Epidermal melanocyte (primary cell): ENCODE data around the gene CDH22.

ENCODE experiments used
- DNase-seq: peaks from one replicate; pipeline ENCODE4 v3.0.0; 2011; ENCODE audit warnings: low spot score; ENCODE audit not compliant: insufficient read length

The CDH22 gene, protein sequence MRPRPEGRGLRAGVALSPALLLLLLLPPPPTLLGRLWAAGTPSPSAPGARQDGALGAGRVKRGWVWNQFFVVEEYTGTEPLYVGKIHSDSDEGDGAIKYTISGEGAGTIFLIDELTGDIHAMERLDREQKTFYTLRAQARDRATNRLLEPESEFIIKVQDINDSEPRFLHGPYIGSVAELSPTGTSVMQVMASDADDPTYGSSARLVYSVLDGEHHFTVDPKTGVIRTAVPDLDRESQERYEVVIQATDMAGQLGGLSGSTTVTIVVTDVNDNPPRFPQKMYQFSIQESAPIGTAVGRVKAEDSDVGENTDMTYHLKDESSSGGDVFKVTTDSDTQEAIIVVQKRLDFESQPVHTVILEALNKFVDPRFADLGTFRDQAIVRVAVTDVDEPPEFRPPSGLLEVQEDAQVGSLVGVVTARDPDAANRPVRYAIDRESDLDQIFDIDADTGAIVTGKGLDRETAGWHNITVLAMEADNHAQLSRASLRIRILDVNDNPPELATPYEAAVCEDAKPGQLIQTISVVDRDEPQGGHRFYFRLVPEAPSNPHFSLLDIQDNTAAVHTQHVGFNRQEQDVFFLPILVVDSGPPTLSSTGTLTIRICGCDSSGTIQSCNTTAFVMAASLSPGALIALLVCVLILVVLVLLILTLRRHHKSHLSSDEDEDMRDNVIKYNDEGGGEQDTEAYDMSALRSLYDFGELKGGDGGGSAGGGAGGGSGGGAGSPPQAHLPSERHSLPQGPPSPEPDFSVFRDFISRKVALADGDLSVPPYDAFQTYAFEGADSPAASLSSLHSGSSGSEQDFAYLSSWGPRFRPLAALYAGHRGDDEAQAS

DNA sequence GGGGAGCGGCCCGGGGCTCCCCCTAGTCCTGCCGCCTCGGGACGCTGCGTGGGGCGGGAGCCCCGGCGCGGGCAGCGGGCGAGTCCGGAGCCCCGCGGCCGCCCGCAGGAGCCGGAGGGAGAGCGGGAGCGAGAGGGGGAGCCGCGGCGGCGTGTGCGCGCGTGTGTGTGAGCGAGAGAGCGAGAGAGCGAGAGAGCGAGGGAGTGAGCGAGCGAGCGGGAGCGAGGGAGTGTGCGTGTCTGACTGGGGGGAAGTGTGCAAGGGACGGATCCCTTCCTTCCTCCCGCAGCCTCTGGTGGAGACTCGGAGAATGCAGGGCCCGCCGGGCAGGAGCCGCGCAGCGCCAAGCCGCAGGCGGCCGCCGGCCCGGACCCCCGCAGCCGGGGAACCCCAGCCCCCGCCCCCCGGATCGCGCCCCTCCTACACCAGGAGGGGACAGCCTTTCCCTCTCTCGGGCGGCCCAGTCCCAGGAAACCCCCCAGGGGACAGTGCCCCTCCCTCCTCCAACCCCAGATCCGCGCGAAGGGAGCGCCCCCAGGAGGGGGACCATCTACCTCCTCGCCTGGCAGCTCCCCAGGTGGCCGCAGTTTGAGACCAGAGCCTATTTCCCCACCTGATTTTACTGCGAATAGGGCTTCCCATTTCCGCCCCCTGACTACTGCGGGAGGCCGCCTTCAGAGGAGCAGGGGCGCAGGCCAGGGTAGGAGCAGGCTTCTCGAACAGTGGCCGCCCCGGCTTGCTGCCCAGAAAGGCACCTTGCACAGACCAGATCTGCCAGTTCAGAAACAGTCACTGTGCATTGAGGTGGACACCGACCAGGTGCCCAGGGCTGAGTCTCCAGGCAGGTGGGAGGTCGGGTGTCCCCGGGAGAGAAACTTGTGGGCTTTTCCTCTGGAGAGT, at the start of gene CDH22:
Gene CDH22, minus strand, starts transcription at position 241 of the 900 bp plus-strand sequence. CDS start 57,204 bp downstream, outside the sequence.
- peak; percentile 50 for DNase-seq

DNA sequence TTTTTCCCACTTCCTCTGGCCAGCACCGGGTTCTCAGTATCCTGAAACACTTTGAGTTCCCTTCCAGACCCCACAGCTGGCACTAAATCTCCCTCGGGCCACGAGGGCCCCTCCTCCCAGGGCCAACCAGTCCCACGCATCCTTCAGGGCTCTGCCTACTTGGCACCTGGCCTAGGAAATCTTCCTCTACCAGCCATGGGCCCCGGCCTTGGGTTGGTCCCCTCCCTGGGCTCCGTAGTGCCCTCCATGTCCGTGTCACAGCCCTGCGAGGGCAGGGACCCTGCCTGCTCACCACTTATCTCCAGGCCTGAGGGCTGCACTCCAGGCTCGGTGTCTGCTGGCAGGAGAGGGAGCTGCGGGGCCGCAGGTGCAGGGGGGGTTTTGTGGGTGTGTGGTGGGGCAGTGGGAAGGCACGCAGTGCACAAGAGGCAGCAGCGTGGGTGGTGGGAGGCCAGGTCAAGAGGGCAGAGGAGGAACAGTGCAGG, 48.8 kb upstream of the CDH22 start:
- DNase-seq: no peak

DNA sequence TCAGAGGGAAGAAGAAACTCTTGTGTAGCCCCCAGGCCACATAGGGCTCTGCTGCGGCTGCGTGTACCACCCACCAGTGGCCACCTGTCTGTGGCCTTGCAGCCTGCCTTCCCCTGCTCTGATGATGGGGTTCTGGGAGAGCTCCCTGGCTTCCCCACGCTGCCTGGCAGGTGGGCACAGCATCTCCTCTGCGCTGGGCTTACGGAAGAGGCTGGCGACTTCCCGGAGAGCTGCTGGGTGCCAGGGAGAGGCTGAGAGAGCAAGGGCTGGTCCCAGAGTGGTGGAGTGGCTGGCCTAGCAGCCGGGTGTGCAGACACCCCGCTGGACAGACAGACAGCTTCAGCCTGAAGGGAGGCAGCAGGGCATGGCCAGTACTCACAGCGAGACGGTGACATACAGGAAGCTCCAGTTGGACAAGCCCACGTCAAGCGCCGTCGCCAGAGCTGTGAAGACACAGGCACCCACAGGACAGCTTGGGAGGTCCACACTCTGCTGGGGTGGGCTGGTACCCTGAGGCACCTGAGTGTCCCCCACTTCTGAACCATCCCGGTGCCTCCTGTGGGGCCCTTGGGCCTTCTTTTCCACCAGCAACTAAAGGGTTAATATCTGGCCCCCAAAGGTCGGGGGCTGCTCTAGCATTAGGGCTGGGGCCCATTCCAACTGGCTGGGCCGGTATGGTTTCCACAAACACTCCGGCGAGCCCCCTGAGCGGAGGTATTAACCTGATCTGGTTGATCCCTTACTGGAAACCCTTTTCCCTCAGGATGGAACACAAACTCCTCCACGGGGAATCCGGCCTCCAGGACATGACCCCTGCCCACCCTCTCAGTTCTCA, 48.1 kb upstream of the CDH22 start:
- DNase-seq: no peak

DNA sequence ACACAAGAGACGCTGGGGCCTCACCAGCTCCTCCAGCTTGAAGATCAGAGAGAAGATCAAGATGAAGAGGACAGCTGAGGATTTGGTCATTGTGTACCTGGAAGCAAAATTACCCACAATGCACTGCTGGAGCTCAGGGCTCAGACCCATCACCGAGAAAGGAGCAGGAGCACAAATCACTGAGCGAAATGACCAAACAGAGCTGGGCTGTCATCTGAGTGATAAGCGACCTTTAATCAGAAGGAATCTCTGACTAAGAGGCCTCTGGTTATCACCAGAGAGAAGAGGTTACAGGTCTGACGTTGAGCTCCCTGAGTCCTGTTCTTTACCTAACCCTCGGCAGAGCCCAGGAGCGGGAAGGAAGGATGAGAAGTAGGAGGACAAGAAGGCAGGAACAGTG, 47.5 kb upstream of the CDH22 start:
- no peak for DNase-seq

DNA sequence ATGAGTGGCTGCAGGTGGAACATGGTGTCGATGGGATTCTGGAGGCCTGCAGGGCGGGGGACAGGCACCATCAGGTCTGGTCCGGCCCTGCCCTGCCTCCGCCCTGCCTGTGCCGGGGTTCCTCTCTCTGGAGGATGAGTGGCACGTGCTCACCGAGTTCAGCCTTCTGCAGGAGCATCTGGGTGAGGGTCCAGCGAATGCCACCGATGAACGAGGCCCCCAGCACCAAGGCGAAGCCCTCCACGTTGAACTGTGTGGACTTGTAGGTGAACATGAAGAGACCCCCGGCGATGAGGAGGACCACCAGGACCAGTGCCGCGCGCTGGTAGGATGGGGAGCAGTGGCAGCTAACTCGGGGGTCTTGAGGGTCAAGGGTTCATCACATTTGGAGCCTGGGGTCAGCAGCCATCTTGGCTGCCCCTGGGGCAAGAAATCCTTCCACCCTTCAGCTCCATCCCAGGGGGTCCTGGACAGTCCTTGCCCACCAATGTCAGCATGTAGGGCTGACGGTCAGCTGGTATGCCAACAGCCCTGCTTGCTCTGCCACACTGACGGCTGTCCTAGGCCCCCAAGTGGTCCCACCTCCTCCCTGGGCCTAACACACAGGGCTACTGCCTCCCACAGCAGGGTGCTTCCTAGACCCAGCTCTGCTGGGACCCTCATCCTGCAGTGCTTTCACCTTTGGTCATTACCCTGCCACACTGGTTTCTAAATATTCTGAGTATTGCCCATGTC, 46.8 kb upstream of the CDH22 start:
- no peak for DNase-seq

GRCh38 chr20:46354207-46354555, 45.9 kb upstream of the CDH22 start:
- DNase-seq: no peak

GRCh38 chr20:46353500-46354206, 45.4 kb upstream of the CDH22 start:
- no peak for DNase-seq

DNA sequence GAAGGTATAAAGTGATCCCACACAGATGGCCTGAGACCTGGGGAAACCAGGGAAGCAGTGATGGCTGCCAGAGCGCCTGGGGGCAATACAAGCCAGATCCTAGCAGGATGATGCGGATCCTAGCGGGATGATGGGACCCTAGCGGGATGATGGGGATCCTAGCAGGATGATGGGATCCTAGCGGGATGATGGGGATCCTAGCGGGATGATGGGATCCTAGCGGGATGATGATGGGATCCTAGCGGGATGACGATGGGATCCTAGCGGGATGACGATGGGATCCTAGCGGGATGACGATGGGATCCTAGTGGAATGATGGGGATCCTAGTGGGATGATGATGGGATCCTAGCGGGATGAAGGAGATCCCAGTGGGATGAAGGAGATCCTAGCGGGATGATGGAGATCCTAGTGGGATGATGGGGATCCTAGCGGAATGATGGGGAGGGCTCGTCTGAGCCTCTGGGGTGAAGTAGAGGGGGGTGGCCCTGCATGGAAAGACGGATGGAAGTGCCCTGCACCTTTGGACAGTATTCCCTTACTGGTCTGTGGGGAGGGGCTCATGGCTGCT, 44.2 kb upstream of the CDH22 start:
- DNase-seq: no peak

GRCh38 chr20:46351357-46352058, 43.2 kb upstream of the CDH22 start:
- no peak for DNase-seq

DNA sequence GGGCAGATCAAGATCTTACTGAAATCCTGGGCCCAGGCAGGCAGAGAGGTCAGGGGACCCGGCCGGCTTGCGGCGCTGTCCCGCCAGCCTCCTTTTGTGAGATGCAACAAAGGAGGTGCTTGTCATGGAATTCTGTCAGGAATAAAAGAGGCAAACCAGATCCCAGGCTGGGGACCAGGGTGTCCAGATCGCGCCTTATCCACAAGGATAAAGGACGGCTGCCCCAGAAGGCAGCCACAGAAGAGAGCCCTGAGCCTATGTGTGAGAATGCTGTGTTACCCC, 42.6 kb upstream of the CDH22 start:
- DNase-seq: no peak

DNA sequence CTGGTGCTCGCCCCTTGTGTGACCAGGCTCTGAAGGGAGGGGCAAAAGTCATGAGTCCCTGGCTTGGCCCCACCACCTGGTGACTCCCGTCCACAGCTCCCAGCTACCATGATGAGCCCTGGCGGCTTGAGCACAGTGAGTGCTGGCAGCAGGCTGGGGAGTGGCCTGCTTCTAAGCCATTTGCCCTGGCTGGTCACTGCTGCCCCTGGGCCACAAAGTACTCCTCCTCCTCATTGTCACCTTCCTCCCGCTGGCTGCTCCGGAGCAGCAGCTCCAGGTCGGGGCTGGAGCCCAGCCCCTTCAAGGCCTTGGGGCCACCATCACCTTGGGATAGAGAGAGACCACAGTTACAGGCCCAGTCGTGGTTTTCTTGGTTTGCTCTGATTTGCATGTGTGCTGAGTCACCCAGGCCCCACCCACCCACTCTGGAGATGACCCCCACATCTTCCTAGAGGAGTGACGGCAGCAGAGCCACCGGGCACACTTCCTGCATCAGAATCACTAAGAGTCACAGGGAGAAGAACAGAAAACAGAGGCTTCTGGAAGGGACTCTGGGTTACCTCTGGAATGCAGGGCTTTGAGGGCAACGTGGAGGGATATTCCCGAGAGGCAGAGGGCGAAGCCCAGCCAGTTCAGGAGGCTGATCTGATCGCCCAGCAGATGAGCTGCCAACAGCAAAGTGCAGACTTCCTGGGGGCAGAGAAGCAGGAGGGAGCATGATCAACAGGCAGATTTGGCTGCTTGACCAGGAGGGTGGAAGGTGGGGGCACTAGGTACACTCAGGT, 42.1 kb upstream of the CDH22 start:
- DNase-seq: no peak

DNA sequence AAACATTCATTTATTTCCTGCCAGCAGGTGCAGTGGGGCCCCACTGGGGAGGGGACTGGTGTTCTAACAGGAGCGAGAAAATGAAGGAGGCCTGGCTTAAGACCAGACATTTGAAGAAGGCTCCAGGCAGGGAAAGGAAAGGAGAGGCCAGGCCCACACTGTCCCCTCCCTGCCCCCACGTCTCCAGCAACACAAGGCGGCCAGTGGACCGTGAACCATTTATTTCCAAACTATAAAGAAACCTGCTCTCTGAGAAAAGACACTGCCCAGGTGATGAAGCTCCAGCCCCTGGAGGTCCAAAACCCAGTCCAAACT, 41.4 kb upstream of the CDH22 start:
- DNase-seq: peak; percentile 16

DNA sequence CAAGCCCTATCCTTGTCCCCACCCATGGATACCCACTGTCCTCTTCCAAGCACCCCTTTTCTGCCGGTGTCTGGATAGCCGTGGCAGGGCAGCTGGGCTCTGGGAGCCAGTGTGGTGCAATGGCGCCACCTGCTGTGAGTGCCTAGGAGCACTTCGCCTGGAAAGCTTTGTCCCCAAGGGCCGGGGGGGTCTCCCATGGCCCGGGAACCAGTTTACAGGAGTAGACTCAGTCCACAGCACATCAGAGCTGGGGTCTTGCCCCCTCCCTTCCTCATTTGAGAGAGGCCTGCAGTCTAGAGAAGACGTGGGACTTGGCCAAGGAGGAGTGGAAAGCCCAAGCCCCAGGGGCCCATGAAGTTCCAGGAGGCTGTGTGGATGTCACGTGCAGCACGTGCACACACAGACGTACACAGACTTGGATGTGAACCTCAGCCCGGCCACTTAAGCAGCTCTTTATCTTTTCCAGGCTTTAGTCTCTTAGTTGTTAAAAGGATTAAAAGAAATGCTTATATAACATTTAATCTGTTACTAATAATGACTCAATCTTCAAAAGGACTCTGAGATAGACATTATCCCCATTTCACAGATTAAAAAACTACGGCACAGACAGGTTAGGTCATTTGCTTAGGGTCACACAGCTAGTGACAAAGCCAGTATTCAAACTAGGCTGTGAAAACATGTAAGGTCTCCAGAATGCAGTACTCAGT, 40.9 kb upstream of the CDH22 start:
- DNase-seq: peak; percentile 64

GRCh38 chr20:46347841-46348803, 39.8 kb upstream of the CDH22 start:
- peak; percentile 53 for DNase-seq

DNA sequence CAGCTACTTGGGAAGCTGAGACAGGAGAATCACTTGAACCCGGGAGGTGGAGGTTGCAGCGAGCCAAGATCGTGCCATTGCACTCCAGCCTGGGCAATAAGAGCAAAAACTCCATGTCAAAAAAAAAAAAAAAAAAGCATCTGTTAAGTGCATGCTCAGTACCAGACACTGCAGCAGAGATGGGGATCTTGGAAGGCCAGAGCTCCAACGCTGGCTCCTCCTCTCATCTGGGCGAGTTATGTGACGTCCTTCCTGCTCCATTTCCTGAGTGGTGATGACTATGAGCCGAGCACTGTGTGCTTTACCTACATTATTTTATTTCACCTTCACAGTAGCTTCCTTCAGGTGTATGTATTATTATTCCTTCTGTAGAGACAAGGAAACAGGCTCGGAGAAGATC, 38.5 kb upstream of the CDH22 start:
- DNase-seq: no peak
